Renal pelvis (tissue), 4 donors: ENCODE data around the gene PPEF1. TPM values are rescaled to one million over a fixed set of nuclear protein-coding genes. Genes with fewer than 3 reads are reported as not detected.
"Not testable (repeated sequence)": the region's sequence is repeated elsewhere in the genome, so short reads cannot be mapped to it uniquely, and the experiment has no call there.

ENCODE experiments used
- DNase-seq: peaks from one replicate; pipeline ENCODE4 v3.0.0-alpha.2; 2013
- polyA plus RNA-seq, 3 donors: library from polyadenylated mRNA; unstranded; fragments of 120-200 nt; gene quantifications; one replicate each; pipeline ENCODE4 v1.2.1, GENCODE V29; 2013; ENCODE audit not compliant: insufficient read length in 3 of 3

The PPEF1 gene
- polyA plus RNA-seq, 3 donors, result 0.47 to 0.55 (median 0.48) TPM

DNA sequence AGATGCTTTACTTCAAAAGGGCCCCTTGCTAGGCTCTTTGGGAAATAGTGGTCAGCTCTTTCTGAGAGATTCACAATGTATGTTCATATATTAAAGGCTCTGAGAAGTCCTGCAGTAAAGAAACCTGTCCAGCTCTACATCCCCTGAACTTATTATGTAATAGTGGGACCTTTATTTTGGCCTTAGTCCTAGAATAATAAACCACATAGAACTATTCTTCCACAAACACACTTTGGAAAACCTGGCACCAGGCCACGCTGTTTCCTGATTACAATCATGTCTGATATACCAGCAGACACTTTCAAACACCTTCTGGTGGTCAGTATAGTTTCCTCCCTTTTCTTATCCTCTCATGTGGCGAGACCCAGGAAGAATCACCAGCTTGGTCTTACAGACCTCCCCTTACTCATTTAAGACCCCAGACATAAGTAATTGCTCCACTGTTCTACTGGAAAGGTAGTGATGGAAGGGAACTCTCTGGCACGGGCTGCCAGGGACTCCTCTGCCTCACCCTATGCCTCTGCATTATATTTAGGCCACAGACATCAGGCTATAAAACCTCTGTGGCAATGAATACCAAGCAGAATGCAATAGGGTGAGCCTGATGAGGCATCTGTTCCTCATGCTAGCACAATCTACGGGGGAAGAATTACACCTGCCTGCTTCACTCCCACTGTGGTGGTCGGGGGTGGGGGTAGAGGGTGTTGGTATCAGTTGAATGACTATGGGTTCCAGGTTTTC, 5.7 kb upstream of the PPEF1 start:
- DNase-seq, result no peak

DNA sequence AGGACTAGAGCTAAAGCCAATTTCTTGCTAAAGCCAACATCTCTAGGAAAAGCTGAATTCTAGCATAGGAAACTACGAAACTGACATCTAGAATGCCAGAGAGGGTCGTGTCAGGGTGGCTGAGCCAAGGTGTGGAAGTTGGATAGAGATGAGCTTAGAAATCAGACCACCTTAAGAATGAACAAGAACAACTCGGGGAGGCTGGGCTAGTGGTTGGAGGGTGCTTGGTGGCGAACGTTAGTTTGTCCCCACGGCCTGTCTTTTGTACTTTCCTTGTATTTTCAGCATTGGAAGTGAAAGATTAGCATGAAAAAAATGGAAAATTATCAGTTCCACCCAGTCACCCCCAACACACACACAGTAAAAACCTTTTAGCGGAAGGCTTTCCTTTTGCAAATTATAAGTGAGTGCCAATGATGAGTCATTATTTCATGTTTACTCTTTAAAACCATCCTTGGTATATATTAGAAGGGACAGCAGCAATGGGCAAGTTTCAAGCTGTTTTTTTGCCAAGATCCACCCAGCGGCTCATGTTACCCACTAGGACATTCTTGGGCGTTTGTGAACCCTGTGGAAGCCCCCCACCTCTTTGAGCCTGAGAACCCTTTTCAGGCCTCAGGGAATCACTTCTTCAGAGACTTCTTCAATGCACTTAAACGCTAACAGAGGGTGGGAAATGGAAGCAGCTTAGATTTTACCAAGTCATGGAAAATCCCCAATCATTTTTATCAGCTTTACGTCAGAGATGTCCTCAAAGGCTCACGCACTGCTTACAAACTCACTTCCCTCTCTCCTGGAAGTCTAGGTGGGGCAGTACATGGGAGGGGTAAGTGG, 4.9 kb upstream of the PPEF1 start:
- DNase-seq, result no peak

DNA sequence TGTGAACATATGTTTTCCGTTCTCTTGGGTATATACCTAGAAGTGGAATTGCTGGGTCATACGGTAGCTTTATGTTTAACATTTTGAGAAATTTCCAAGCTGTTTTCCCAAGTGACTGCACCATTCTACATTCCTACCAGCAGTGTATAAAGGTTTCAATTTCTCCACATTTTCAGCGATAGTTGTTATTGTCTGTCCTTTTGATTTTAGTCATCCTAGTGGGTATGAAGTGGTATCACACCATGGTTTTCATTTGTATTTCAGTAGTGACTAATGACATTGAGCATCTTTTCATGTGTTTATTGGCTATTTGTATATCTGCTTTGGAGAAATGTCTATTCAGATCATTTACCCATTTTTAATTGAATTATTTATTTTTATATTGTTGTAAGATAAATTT, 2.4 kb downstream of the PPEF1 start:
- no peak for DNase-seq

DNA sequence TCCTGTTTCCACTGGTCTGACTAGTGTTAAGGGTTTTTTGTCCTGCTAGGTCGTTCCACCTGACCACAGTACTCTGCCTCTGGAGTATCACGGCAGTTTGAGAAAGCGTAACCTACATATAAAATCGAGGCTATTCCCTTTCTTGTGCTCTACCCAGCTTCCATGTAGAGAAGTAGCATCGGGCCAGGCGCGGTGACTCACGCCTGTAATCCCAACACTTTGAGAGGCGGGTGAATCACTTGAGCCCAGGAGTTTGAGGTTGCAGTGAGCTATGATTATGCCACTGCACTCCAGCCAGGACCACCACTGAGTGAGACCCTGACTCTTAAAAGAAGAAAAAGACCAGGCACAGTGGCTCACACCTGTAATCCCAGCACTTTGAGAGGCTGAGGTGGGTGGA, 7.5 kb downstream of the PPEF1 start:
- no peak for DNase-seq

DNA sequence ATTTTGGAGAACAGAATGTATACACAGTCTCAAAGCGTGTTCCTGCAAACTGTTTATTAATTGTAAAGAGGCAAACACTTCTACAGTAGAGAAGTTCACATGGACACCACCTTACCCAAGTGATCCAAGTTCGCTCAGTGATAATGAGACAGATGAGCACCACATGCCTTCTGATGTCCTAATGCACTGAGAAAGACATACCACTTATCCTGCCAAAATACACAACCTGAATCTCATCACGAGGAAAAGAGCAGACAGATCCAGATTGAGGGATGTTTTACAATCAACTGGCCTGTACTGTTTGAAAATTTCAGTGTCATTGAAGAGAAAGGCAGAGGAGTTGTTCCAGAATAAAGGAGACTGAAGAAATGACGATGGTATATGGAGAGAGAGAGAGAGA, 12.4 kb downstream of the PPEF1 start:
- DNase-seq, result no peak

DNA sequence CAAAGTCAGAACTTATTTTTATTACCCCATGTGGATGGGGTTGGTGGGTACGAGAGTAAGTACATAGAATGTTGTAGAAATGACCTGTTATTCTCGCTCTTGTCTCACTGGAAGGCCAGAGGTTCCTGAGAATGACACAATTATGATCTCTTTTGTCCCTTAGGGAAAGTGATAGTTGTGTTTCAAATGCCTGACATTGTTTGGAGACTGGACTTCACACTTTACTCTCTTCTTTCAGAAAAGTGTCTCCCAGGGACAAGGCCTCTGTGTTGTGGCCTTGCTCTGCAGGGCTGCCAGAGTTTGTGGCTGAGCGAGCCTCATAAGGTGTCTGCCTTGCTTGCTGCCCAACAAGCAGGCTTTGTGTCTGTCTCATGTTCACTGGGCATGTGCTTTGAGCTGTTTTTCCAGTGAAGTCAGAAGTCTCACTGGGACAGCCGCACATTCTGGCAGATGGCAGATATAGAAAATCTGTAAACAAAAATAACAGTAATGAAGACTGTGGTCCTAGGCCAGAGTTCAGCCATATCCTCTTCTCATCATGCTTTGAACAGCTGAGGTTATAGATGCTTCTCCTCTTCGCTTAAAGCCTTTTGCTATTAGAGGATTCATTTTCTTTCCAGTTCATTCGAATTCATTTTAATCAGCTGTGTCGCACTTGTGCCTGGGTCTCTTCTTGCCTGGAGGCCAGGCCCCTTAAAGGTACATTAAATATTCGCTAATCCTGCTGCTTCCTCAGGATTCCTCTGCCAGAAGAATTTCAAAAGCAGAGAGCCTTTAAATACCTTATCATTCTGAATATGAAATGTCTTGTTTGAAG, 14.4 kb downstream of the PPEF1 start:
- DNase-seq, result no peak

DNA sequence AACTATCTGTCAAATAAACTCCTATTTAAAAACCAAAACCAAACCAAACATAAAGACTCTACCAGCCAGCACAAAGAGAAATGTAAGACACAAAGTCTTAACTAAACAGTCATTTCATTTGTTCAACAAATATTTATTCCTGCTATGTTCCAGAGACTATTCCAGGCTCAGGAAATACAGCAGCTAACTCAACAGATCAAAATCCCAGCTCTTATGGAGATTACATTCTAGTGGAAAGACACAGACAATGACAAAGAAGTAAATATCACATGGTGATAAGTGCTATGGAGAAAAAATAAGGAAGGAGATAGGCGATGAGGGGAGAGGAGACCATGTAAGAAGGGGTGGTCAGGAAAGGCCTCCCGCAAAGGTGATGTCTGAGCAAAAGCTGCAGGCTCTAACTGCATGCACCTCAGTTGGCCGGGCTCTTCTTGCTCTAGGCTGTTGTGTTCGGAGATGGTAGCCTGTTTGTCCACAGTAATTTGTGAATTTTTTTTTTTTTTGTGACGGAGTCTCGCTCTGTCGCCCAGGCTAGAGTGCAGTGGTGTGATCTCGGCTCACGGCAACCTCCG, 15.1 kb downstream of the PPEF1 start:
- no peak for DNase-seq

DNA sequence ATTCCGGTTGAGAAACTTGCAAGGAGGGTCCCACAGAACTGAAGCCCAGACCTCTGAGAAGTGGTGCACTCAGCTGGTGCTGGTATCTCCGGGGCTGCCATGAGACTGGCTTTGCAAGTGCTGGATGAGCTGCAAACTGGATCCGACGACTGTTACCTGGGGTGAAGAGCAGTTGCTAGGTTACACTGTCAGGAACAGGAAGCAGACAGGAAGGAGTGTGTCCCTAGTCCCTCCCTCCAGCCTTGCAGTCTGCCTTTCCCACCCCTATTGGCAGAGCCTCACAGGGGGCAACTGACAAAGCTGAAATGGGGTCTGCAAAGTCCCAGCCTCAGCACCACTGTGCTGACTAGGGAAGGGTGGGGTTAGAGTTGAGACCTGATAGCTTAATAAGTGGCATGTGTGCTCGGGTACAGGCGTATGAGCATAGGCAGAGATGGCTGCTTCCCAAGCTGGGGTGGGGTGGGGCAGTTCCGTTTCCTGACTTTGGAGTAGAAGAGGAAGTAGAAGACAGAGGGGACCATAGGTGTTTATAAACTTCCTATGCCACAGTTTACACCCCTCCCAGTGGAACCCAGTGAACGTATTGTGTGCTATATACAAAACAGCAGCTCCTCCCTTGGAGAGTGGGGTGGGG, 18.0 kb downstream of the PPEF1 start:
- no peak for DNase-seq

DNA sequence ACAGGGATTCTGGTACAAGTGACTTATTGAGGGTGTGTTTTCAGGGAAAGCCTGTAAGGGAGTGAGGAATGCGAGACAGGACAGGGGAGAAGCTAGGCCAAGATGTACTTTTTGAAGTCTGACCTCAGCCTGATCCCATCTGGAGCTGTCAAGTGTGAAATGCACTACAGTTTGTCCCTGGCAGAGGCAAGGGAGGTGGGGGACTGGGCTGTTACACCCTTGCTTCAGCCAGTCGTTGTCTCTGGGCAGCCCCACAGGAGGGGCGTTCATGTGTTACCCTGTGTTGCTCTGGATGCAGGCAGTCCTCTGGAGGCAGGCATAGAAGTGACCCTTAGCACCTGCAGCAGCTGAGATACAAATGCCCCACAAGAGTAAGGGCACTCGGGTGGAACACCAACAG, 25.8 kb downstream of the PPEF1 start:
- DNase-seq, result peak; percentile 28

DNA sequence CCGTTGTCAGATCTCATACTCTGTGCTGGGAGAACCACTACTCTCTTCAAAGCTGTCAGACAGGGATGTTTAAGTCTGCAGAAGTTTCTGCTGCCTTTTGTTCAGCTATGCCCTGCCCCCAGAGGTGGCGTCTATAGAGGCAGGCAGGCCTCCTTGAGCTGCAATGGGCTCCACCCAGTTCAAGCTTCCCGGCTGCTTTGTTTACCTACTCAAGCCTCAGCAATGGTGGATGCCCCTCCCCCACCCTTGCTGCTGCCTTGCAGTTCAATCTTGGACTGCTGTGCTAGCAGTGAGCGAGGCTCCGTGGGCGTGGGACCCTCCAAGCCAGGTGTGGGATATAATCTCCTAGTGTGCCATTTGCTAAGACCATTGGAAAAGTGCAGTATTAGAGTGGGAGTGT, 32.2 kb downstream of the PPEF1 start:
- not testable (repeated sequence) for DNase-seq

DNA sequence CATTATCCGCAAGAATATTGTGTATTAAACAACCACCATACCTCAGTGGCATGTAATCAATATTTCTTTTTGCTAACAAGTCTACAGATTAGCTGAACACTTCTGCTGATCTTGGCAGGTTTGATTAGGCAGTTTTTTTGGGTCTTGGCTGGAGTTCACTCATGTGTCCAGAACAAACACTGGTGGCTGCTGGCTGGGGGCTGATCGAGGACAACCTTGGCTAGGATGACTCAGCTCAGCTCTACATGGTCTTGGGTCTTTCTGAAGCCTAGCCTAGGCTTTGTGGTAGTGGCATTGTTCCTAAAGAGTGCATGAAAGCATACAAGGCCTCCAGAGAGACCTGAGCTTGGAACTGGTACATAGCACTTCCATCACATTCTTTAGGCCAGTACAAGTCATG, 41.1 kb downstream of the PPEF1 start:
- DNase-seq, result no peak

DNA sequence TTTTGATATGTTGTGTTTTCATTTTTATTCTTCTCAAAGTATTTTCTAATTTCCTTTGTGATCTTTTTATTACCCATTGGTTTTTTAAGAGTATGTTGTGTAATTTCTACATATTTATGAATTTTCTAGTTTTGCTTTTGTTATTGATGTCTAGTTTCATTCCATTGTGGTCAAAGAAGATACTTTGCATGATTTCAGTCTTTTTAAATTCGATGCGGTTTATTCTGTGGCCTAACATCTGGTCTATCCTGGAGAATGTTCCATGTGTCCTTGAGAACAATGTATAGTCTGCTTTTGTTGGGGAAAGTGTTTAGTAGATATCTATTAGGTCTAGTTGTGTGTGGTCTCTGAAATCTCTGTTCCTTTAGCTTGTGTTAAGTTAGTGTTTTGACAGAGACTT, 46.2 kb downstream of the PPEF1 start:
- no peak for DNase-seq

DNA sequence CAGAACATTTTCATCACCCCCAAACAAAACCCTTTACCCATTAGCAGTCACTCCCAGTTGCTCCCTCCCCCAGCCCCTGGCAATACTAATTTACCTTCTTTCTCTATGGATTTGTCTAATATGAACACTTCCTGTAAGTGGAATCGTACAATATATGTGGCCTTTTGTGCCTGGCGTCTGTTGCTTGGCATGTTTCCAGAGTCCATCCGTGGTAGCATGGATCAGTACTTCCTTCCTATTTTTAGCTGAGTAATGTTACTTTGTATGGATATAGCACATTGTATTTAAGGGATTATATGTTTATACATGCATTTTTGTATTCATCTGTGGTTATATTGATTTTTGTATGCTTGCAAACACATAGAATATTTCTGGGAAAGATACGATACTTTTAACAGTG, 48.2 kb downstream of the PPEF1 start:
- DNase-seq, result no peak

DNA sequence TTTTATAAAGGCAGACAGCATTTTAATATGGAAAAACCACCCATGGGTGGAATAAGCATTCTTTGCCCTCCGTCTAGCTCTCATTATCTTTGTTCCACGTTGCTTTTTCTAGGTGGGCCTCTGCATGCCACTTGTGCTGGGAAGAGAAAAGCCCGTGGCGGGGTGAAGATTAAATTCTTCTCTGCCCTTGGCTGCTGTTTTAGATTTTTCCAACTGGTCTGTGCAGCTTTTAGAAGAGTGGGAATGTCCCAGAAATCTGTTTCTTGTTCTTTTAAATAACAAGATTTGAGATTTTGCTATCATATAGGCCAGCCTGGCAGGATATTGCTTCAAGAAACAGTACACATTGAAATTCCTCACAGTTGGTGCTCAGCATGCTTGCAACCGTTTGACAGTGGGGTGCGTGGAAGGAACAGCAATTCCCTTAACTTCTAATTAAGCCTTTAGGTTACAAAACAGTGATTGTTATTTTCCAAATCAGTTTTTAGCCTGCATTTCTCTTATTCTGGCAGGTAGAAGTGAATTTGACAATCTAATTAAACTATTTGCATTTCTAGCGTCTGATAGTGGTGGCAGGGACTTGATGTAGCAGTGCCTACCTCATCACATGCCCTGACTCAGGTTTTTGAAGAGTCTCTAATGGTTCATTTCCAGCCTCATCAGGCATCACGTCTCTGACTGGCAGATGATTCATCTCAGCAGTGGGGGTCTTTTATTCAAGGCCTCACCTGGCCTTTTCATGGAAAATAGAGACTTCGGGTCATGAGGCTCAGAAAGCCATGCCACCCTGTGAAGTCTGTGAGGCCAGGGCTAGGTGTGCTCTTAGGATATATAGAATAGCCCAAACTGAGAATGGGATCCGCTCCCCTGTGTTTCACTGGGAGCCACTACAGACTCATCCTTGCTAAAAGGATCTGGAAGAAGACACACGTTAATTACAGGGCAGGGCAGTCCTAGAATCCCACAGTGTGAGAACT, 50.8 kb downstream of the PPEF1 start:
- no peak for DNase-seq

DNA sequence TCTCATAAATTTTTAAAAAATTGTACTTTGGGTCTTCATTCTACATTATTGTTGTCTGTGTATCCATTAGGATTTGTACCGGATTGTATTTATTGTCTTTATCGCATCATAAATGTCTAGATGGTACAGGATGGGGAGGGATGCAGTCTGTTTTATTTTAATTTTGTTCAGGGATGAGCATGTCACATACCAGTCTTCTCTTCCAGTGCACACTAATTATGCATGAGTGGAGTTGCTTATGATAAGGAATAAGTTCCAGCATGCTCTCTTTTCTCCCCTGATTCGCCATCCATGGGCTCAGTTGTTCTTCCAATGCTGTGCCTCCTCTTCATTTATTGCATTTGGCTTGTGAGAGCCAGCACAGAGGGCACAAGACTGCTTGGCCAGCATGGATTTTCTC, 54.3 kb downstream of the PPEF1 start:
- DNase-seq, result no peak

DNA sequence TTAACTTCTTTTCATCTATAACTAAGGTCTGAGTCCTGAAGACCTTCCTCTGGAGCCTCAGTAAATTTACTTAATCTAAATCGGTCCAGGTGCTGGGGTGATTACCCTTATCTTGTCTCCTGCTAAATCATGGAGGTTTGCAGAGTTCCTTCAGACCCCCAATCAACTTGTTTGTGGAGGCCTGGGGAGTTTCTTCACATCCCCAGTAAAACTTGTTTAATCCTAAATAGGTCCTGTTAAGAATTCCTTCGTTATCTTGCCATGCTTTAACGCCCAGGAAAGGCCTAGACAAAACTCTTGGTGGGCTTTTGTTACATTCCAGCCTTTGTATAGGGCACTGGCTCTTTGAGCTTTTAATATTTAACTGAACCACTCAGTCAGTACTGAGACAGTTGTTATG, 55.7 kb downstream of the PPEF1 start:
- not testable (repeated sequence) for DNase-seq

DNA sequence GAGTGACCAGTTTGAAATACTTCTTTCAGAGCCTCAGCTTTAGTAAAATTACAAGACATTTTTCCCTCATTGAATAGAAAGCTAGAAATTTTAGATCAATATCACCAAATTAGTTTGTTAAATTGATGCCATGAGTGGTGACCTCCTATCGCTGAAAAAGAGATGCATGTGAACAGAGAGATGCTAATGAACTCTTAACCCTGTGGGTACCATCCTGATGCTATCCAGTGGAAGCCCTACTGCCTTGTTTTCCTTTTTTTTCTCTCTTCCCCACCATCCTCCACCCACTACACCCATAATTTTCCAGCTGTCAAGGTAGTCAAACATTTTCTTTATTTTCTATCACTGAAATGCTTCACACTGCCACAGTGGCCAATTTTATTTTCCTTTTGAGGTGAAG, 61.9 kb downstream of the PPEF1 start:
- no peak for DNase-seq

DNA sequence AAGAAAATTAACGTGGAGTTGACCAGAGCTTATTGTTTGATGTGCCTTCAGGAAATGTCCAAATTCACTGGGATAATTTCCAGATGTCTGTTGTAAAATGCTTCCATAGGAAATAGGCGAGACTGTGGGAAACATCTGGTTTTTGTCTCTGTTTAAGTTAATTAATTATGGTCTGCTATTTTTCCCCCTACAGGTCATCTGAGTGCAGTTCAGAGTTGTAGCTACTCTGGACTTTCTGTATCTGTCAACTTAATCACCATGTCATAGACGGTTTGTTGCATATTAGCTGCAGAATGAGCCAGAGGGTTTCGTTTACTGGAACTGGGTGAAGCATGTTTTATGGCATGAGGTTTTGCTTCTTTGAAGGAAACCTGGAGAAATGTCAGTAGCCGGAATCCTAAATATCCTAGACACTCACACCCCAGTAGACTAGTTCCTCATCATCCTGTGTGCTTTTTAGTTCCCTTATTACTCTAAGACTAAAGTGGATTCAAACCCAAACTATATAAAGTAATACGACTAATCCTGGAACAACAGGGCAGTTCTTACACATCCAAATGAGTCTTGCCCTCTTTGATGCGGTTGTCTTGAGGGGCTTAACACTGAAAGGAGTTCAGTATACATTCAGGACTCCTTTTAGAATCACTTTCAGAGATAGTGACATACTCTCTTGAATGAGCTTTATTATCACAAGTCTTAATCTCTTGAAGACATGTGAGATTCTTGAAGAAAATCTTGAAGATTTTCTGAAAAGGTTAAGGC, 62.5 kb downstream of the PPEF1 start:
- DNase-seq, result peak; percentile 59

DNA sequence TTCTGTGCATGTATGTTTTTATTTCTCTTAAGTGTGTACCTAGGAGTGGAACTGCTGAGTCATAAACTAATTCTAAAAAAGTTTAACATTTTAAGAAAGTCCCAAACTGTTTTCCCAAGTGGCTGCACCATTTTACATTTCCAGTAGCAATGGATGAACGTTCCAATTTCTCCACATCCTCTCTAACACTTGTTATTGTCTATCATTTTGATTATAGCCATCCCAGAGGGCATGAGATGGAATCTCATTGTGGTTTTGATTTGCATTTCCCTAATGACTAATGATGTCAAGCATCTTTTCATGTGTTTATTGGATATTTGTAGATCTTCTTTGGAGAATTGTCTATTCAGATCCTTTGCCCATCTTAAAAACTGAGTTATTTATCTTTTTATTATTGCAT, 82.5 kb downstream of the PPEF1 start:
- DNase-seq, result no peak

DNA sequence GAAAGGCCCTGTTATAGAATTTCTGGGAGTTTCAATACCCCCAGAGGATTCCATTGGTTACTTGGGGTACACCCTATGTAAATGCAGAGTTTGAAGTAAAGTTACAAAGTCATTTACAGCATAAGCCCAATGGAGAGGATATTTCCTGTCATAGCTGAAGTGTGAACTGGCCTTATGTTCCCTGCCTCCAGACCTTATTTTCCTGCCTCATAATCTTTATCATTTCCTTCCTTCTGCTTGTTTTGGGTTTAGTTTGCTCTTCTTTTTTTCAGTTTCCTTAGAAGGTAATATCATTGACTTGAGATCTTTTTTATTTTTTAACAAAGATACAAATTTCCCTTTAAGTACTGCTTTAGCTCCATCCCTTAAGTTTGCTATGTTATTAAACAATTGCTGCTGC, 85.4 kb downstream of the PPEF1 start:
- DNase-seq, result no peak
